Measurements from ENCODE around the gene RNASE4.
"Not testable (repeated sequence)": the region's sequence is repeated elsewhere in the genome, so short reads cannot be mapped to it uniquely, and the experiment has no call there.

The RNASE4 gene

DNA sequence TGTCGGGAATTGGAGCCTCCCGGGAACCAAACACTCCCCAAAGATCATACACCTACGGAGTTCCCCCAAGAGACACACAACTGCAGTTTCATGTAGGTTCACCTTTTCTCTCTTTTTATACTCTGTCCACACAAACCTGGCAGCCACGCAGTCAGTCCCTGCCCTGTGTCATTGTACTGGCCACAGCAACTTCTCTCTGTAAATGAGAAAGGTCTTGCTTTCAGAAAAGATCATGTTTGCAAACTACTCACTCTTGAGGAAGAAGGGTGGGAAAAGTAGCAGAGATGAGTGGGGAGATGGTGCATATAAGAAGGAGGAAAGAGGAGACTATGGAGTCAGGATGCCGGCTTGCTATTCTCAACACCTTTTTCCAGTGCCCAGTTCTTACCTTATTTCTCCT lies 14.6 kb downstream of the RNASE4 start:
- DNase-seq (ENCODE audit: low read depth): no peak

DNA sequence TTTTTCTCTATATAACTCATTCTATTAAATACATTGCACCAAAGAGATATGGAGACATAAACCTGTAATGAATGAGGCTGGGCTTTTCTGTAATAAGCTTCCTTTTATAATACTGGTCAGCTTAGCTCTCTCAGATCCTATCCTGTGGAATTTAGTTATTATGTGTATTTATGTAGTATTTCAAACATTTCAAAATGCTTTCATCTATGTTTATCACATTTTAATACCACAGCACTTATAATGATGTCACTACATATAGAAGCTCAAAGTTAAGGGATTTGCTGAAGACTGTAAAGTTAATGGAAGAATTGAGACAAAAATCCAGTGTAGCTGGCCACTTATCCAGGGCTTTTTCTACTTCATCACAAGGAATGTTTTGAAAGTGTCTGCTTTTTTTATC lies 15.6 kb downstream of the RNASE4 start:
- DNase-seq (ENCODE audit: low read depth): no peak

DNA sequence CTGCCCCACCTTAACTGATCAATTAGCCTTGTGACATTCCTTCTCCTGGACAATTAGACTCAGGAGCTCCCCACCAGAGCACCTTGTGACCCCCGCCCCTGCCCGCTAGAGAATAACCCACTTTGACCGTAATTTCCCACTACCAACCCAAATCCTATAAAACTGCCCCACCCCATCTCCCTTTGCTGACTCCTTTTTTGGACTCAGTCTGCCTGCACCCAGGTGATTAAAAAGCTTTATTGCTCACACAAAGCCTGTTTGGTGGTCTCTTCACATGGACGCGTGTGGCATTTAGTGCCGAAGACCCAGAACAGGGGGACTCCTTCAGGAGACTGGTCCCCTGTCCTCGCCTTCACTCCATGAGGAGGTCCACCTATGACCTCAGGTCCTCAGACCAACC lies 16.6 kb downstream of the RNASE4 start:
- not testable (repeated sequence) for DNase-seq (ENCODE audit: low read depth)

DNA sequence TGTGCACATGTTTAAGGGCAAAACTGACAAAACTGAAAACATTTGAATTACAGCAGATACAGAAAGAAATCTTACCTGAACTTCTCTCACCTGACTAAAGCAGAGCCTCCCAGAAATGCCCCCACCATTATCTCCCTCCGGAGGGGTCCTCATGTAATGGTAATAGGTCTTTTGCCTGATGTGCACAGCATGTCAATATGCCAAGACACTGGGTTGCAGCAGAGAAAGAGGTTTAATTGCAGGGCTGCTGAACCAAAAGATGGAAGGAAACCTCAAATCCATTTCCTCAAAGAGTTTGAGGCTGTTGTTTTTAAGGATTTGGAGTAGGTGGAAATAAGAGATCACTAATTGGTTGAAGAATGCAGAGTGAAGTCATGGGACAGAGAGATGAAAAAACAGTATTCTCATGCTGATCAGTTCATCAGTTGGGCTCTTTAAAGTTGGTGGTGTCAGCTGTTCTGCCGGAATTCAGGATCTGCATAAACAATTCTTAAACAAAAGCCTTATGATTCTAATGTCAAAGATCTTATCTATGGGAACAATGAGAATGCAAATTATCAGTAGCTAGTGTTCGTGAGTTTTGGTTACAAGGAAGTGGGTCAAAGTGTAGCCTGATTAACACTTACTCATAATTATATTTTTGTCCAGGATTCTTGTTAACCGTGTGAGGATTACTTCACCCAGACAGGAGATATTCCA lies 22.4 kb downstream of the RNASE4 start:
- no peak for DNase-seq (ENCODE audit: low read depth)

DNA sequence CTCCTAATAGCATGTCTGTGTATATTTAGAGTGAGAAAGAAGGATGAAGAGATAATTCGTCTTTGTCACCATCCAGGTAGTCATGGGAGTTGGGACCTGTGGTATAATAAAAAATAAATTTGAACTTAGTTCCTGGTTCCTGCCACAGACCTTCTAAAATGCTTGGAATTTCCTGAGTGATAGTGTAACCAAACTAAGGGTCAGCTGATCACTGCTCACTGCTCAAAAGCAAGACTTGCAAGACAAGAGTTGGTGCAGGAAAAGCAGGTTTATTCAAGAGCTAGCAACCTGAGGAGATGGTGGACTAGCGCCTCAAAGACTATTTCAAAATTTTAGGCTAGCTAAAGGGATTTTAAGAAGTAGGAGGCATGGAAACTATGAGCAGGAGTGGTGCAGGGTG lies 23.3 kb downstream of the RNASE4 start:
- no peak for DNase-seq (ENCODE audit: low read depth)

DNA sequence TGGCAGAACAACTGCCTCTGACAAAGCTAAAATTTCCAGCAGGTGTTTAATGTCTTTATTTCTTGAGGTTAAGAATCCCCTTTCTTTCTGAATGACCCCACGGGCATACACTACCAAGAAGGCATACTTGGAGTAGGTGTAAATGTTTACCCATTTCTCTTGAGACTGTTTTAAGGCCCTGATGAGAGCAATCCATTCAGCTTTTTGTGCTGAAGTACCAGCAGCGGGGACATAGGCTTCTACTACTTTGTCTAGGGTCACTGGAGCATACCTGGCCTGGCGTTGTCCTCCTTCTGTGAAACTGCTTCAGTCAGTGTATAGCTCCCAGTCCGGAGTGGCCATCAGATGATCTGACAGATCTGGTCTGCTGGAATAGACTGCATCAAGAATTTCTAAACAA lies 26.9 kb downstream of the RNASE4 start:
- no peak for DNase-seq (ENCODE audit: low read depth)

DNA sequence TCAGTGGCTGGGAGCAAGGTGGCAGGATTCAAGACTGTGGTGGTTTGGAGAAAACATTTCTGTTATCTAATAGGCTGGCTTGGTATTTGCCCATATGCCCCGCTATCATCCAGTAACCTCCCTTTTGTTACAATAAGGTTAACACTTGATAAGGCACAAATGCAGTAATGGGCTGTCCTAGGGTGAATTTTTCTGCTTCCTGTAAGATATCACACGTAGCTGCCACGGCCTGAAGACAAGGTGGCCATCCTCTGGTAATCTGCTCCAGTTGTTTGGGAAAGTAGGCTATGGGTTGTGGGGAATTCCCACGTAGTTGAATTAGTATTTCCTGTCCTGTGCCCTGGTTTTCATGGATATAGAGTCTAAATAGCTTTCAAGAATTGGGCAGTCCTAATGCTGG lies 27.3 kb downstream of the RNASE4 start:
- DNase-seq (ENCODE audit: low read depth): no peak

DNA sequence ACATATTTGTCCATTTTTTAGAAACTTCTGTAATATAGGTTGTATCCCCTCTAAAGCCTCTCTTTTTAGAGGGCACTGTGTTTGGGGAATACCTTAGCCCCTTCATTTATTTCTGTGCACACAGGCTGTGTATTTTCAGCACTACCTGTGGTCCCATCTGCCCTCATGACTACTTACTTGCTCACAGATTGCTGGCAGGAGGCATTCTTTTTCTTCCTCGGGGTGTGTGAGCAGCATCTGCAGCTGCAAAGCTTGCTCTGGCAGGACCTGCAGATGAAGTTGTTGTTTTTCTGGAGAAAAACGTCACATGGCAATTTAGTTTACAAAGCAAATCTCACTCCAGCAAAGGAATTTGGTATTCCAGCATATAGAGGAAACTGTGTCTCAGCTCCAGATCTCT lies 28.5 kb downstream of the RNASE4 start:
- DNase-seq (ENCODE audit: low read depth): no peak

DNA sequence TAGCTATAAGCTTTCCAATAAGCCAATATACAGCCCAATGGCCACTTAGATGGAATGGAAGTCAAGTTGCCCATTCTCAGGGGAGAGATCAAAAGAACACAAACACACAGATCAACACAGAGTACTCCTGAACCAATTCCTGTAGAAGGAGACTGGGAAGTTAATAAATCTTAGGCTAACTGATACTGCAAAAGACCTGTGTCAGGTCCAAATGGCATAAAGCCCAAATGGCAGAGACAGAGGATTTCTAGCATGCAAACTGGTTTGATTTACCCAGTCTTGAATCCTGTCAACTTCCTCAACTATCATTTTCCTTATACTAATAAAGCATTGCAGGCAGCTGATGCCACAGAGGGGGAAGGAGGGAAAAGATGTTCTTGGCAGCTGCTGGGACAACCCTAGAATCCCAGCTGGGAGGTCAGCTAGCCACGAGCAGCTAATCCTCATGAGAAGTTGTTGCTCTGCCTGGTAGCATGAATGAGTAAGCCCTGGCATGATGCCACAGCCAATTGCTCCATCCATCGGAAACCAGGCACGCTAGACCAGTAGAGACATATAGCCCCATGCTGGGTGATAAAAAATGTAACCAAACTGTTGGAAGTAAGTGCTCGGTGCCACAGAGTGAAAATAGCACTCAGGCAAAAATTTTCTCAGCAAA lies 30.4 kb downstream of the RNASE4 start:
- DNase-seq (ENCODE audit: low read depth): no peak

DNA sequence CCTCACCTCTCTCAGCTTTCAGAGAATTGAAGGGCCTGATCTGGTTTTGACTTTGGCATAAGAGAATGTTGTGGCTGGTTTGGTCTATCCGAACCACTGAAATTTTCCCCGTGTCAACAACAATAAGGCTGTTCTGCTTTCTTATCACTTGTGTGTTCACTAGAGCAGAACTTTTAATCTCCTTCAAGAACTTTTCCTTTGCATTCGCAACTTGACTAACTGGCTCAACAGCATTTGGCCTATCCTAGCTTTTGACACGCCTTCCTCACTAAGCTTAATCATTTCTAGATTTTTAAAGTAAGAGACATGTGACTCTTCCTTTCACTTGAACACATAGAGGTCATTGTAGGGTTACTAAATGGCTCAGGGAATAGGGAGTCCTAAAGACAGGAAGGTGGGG lies 35.4 kb downstream of the RNASE4 start:
- no peak for DNase-seq (ENCODE audit: low read depth)

DNA sequence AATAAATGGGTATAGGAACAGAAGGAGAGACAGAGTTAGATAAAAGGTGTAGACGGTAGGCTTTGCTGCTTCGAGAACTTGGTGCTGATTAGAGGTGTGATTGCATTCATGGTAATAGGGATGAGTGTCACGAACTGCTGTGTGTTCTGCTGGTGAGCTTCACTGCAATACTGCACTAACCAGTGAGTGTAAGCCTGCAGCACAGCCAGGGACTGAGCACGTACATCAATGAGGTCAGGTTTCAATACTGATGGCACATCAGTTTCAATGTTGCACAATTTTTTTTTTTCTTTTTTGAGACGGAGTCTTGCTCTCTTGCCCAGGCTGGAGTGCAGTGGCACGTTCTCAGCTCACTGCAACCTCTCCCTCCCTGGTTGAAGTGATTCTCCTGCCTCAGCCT lies 36.4 kb downstream of the RNASE4 start:
- no peak for DNase-seq (ENCODE audit: low read depth)

DNA sequence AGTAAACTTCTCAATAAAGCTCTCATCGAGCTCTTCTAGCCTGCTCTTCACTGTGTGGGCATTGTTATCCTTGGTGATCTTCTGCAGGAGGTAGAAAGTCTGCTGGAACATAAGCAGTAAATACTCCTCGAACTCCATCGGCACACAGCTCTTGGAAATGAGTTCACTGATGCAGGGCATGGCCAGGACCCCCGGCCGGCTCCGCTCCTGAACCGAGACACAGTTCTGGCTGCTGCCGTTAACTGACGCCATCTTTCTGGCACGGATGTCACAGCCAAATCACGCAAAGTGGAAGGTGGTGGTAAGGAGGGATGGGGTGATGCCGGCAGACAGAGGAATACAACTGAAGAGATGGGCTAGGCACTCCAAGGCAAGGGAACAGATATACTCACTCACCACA lies 37.7 kb downstream of the RNASE4 start:
- no peak for DNase-seq (ENCODE audit: low read depth)

DNA sequence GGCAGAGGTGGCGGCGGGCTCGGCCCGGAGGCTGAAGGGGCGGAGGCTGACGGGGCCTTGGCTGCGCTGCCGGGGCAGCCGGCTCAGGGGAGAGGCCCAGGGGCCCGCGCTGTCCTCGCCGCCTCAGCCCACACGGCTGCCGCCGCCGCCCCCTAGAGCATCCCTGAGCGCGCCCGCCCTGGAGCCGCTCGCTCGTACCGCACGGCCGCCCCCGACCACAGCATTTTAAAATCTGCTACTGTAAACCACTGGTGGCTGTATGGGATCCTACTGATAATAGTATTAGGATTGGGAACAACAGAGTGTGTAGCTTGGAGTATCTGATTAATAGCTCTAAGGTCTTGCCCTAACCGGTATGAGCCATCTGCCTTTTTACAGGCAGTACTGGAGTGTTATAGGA lies 39.1 kb downstream of the RNASE4 start:
- no peak for DNase-seq (ENCODE audit: low read depth)

DNA sequence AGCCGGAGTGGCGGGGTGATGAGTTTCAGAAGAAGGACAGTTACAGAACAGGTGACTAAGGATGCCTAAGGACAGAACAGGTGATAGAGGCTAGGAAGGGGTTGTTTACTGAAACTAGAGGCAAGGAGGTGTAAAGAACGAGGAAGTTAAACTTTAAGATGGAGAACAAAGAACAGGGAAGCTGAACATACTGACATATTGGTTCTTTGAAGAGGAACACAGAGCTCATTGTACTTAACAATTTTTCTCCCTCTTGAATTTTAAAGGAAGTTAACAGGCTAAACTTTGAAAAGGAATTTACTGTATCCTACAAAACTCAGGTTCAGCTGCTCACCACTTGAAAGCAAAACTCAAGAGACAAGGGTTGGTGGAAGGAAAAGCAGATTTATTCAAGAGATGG lies 41.8 kb downstream of the RNASE4 start:
- DNase-seq (ENCODE audit: low read depth): not testable (repeated sequence)

DNA sequence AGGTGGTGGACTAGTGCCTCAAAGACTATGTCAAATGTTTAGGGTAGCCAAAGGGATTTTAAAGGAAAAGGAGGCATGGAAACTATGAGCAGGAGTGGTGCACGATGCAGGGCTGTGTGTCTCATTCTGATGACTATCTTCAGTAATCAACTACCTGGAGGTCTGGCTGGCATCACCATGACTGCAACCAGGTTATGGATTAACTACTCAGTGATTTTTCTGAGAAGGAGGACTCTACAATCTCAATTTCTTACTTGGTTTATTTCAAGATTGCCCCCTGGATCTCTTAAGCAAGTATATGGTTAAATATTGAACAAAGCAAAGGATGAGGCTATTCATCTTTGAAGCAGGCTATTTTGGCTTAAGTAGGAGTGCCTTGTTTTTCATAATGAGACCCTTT lies 42.2 kb downstream of the RNASE4 start:
- no peak for DNase-seq (ENCODE audit: low read depth)

DNA sequence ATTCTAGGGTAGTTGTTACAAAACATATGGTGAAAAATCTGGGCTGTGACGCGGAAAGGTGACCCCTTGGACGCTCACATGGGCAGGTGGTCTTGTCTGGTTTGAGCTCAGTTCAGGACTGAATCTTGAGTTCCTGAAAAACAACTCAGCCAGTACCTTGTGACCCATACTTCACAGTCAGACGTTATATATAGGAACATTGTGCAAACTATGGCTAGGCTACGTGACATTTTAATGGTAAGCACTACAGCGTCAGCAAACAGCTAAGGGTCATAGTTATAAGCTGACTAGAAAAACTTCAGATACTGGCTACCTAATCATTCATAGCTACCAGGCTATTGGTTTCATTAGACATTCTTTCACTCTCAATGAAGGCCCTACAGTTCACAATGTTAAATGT lies 46.5 kb downstream of the RNASE4 start:
- no peak for DNase-seq (ENCODE audit: low read depth)

DNA sequence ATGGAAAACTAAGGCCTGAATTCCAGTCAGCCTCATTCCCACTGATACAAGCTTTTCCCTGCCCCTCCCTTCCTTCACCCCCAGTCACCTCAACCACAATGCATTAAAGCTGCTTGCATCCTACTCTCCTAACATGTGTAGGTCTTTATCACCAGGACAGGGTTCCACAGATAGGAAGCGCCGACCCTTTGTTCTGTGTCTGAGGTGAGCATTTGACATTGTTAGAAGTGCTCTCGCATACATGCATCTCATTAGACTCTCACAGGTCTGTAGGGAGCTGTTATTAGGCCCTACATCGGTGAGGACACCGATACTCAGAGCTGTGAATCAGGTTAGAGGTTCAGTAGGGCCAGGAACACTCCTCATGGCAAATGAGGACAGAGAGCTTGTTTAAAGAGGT lies 48.1 kb downstream of the RNASE4 start:
- DNase-seq (ENCODE audit: low read depth): no peak

DNA sequence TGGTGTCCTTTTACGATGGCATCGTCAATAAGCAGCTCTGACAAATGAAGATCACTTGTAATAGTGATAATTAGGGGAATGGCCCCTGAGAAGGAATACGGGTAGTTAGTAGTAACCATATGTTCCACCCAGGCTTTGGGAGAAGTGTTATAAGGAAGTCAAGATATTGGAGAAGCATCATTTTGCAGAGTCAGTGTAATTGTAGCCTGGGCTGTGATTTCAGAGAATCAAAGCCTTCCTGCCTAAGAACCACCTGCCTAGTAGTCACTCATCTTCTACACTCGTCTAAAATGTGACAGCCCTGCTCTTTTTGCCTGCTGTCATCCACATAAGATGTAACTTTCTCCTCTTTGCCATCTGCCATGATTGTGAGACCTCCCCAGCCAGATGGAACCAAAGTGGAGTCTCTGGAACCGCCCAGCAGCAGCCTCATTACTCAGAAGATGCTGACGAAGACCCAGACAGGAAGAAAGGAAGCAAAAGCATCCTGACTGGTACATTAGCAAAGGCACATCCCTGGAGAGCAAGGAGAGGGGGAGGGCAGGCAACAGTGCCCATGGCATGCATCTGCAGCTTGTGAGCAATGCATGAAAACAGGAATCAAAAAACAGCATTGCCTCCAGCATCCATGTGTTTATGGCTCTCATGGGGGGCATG lies 48.7 kb downstream of the RNASE4 start:
- DNase-seq (ENCODE audit: low read depth): no peak

DNA sequence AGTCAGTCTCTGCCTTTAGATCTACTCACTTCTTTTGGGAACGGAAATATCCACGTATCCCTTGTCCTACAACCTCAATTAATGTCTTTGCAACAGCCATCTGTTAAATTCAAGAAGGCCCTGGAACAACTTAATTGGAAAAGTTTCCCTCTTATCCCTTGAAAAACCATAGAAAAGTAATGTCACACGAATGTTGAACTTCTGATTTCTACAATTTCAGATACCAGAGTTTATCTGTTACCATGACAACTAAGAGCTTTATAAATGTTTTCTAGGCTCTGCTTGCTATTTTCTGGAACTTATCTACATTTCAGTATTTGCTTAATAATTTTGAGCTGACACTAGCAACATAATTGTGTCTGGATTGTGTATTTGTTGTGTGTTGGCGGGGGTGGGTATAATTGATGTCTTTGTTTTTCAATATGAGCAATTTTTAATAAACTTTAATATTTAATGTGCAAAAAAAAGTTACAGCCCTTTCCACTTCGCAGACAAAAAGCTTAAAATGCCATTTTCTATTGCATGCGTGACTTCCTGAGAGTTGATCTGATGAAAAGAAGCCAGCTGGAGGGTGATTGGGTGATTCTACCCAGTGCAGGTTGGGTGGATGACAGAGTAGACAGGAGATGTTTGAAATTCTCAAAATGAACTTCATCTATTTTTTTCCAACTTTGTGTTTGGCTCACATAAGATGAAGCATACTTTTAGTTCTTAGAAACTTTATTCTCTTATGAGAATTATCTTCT lies 49.5 kb downstream of the RNASE4 start:
- DNase-seq (ENCODE audit: low read depth): no peak

DNA sequence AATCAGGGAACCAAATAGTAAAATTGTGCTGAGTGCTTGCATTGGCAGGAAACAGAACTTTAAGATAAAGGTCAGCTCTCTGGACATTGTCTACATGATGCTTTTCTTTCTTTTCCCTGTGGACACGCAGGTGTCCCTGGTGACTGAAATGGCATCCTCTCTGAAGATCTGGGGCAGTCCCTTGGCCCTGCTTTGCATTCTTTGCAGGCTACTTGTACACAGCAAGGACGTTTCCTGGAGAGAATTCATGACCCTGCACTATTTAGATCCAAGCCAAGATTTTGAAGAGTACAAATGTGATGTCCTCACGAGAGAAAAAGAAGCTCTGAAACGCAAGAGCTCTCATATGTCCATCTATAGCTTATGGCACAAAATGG lies 50.1 kb downstream of the RNASE4 start:
- no peak for DNase-seq (ENCODE audit: low read depth)

DNA sequence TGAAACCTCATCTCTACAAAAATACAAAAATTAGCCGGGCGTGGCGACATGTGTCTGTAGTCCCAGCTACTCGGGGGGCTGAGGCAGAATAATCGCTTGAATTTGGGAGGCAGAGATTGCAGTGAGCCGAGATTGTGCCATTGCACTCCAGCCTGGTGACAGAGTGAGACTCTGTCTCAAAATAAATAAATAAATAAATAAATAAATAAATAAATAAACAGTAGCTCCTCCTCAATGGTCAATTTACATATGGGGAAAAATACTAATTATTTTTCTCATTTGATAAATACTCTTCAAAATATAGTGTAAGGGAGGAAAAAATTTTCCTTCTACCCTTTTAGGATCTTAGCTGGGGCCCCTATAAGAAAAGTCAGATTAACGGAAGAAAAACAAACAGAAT lies 53.9 kb downstream of the RNASE4 start:
- not testable (repeated sequence) for DNase-seq (ENCODE audit: low read depth)

DNA sequence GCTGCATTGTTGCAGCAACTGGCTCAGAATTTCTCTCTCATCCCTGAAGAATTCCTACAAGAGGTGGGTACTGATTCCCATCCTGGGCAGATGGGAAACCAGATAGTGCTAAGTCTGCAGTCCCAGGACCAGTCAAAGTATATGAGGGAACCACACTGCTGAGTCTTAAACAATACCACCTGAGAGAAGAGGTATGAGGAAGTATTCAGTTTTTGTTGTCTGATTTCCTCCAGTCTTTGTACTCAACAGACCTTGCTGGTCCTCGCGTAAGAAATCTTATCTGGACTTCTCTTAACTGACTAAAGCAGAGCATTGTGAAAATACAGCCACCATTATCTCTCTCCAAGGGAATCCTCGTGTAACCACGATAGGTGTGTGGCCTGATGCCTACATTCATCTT lies 57.8 kb downstream of the RNASE4 start:
- DNase-seq (ENCODE audit: low read depth): no peak

DNA sequence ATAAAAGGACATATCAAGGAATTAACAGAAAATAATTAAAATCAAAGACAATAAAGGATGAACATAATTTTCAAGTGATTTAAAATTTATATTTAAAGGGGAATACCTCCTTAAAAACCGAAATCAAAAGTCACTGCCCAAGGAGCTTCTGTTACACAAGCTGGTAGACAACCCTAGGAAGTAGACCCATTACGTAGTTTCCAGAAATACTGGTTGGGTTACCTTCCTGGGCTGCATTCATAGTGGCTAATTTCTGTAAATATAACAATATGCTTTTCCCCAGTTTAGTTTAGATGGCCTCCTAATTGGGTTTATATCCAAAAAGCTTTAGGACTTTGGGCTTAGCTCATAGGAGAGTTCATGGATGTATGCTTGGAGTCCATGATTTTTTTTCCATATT lies 59.2 kb downstream of the RNASE4 start:
- no peak for DNase-seq (ENCODE audit: low read depth)

Measured in HS-27A (cell line).